Muscle of arm (tissue), 12 donors: Measurements from ENCODE around the gene TSPAN12. TPM values are rescaled to one million over a fixed set of nuclear protein-coding genes. Genes with fewer than 3 reads are reported as not detected.
A peak's percentile ranks its signal among the peaks of the same experiment; 100 is the strongest.

ENCODE experiments used
- DNase-seq: peaks from one replicate; pipeline ENCODE4 v3.0.0-alpha.2; 2013
- polyA plus RNA-seq, 12 donors: library from polyadenylated mRNA; unstranded; fragments of 120-200 nt; gene quantifications; one replicate each; pipeline ENCODE4 v1.2.1, GENCODE V29; 2013; ENCODE audit not compliant: insufficient read length in 12 of 12

The TSPAN12 gene
- polyA plus RNA-seq, 12 donors: 36.1 to 98.9 (median 78.7) TPM; not detected in 1

DNA sequence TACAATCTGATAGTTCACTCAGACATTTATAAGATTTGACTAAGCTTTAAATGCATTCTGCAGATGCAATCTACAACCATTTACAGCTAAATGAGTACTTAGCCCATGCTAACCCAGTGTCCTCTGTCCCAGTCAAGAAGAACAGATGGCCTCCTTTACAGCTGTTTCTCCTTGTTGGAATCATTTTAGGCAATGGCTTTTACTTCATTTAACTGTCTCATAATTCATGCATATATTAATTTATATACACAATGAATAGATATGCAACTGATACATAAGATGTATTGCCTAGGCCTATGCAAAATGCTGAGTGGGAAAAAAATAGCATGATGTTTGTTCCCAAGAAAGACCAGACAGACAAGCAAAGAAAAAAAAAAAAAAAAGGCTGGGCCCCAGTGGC is 82.2 kb downstream of the TSPAN12 start:
- no peak for DNase-seq

DNA sequence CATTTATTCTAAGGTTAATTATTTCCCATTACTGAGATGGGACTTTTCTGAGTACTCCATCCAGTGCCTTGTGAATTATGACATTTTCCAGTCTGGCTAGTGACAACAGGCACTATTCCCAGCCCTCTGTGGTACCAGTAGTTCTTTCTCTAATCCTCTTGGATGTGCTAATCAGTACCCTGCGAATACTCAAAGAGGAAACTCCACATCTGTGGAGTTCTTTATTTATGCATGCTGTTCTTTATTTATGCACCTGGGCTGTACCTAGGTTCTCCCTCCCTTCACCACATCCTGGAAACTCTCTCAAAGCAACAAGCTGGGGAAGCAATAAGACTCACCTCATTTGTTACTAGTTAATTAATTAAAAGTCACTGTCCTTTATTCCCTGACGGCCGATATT is 83.5 kb downstream of the TSPAN12 start:
- no peak for DNase-seq

DNA sequence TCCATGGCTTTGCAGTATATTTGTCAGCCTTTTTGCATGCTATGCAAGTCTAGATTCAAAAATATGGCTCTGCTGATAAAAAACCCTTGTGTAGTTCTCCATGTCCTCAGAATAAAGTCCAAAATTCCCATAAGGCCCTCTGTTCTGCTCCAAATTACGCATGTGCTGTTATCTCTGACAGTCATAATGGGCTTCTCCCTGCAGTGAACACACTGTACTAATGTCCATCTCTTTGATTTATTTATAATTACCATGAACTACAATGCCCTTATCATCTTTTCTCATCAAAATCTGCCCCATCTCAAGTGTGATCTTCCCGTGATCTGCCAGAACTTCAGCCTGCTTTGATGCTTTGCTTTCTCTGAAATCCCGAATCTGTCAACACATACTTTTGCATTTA is 87.7 kb downstream of the TSPAN12 start:
- no peak for DNase-seq

DNA sequence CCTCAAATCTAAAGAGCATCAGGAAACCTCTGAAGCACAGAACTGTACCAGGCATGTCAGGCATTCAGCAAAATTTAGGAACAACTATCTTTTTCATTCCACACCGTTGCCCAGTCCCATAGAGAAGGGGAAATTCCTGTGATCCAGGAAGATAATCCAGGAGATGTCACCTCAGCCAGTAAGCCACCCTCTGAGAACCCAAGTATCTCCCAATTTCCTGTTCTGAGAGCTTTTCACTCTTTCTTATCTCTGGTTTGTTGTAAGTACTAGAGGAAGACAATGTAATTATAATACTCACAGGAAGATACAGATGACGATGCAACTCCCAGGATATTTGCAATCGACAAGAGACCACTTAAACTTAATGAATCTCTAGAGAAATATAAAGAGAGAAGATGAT is 97.1 kb downstream of the TSPAN12 start:
- no peak for DNase-seq

DNA sequence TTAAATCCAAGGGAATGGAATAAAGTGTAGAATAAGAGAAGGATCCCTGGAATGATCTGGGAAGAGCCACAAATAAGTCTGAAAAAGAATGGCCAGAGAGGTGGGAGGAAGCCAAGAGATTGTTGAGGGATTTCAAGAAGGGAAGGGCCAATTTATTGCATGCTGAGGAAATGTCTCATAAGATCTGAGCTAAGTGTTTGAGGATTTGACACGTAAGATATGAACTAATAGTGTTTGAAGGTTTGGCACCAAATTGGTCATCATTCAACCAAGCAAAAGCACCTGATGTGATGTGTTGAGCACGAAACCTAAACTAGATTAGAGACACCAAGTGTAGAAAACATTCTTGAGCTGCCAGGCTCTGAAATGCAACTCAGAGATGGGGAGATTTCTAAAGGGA is 97.9 kb downstream of the TSPAN12 start:
- DNase-seq: no peak

DNA sequence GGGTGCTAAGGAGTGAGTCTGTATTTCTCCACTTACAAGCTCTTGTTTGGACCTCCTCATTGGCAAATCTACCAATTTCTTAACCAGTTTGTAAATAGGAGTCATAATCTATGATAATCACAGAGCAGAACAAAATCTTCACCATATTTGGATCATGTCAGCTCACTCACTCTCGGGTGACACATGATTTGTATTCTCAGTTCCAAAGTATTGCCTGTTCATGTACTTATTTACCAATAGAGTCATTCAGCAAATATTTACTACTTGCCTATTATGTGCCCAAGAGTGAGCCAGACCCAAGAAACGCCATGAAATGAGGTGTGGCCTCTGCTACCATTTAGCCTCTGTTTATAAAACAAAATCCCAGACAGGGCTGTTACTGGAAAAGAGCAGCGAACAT is 114.8 kb downstream of the TSPAN12 start:
- no peak for DNase-seq

DNA sequence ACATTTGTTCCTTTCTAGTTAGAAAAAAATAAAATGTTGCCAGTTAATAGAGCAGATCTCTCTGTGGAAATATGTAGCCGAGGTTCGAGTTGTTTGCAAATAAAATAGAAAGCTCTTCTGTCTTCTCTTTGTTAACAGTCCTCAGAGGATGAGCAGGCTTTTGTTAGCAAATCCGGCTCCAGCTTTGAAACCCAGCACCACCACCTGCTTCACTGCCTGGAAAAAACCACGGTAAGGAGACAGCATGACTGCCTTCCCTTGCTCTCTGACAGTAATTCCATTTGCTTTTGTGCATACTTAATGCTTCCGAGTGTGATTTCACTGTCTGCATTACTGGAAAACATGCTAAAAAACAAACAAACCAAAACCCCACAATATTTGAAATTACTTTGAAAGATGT is 115.6 kb downstream of the TSPAN12 start:
- DNase-seq: no peak

DNA sequence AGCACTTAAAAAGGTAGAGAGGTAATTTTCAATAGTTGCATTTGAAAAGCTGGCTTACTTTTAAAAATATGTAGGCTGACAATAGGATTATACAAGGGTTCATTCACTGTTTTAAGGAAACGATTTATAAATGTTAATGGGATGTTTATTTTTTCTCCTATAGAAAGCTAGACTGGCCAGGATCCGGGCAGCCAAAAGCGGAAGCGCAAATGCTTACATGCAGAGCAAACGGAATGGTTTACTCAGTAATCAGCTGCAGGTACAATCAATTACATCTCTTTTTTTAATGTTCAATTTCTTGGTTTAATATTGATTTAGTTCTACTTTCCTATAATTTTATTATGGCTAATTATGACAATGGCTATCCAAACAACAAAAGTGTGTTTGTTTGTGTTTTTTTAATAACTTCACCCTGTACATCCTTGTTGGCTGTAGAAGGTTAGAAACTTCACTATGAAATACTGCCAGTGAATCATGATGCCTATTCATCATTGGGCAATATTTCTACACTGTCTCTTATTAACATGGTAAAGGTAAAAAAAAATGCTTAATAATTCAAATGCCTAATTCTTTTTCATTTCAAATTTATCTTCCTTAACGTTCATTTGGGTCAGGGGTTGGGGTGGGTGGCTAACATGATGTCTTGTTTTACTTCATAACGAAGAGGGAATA is 116.4 kb downstream of the TSPAN12 start:
- no peak for DNase-seq

DNA sequence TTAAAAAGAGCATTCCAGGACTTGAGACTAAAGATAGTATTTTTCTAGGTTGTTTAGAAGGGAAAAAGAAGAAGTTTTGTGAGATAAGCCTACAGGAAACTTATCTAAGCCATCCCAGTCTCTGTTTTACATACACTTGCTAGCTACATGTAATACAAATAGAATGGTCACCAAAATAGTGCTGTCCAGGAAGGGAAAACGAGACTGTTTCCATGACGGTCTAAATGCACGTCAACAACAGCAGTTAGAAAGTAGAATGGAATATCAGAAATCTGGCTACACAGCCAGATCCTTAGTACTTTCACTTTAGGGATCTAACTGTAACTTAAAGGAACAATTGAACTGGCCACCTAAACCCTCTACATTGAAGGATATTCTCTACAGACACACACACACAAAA is 117.6 kb downstream of the TSPAN12 start:
- DNase-seq: peak; percentile 69

DNA sequence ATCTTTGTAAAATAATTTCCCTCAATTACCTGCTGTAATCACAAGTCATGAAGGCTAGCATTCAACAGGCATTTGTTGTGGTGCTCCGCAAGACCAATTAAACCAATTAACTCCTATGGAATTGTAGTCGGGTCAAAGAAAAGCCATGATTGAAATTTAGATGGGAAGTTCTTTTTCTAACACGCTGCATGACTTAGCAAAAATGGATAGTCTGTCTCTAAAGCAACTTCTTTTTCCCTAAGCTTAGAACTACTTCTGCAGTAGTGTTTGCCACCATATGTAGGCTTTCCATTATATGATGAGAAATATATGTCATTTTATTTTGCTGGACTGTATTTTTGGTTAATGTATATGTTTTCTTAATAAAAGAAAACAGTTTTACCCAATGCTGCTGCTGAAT is 119.1 kb downstream of the TSPAN12 start:
- no peak for DNase-seq

Other genes starting within 250 kb of the TSPAN12 start
- 10 to 100 TPM in 11 of 12 donors, not detected in 1; 14.2 to 32.3 (median 22.5) TPM for gene ING3, start 92.6 kb upstream of the TSPAN12 start, polyA plus RNA-seq
- 10 to 100 TPM in 10 of 12 donors, 1 to 10 TPM in 1, not detected in 1; 6.7 to 35.5 (median 14.5) TPM for gene CPED1, start 130.6 kb upstream of the TSPAN12 start, polyA plus RNA-seq